ENCODE results near the gene SEC14L3.

Gene SEC14L3

GRCh38 chr22:30471616-30472318 is at the start of gene SEC14L3:
SEC14L3 (minus strand) TSS chr22:30472017; CDS start chr22:30471958, 59 bp downstream.
- DNase-seq = no peak

- DNase-seq = no peak
These were observed 48.1 kb upstream of the SEC14L3 start for GRCh38 chr22:30519842-30520425.

GRCh38 chr22:30516731-30517130 is 44.9 kb upstream of the SEC14L3 start:
- no peak for DNase-seq

GRCh38 chr22:30516273-30516672 is 44.5 kb upstream of the SEC14L3 start:
- no peak for DNase-seq

GRCh38 chr22:30514252-30514651 is 42.4 kb upstream of the SEC14L3 start:
- no peak for DNase-seq

- no peak for DNase-seq
These were observed 41.6 kb upstream of the SEC14L3 start for GRCh38 chr22:30513462-30513861.

- no peak for DNase-seq
These were observed 40.1 kb upstream of the SEC14L3 start for GRCh38 chr22:30511911-30512310.

GRCh38 chr22:30511109-30511508 is 39.3 kb upstream of the SEC14L3 start:
- DNase-seq = no peak

- DNase-seq = no peak
These were observed 36.4 kb upstream of the SEC14L3 start for GRCh38 chr22:30508216-30508615.

GRCh38 chr22:30507670-30508069 is 35.9 kb upstream of the SEC14L3 start:
- DNase-seq = no peak

GRCh38 chr22:30506507-30506968 is 34.7 kb upstream of the SEC14L3 start:
- no peak for DNase-seq

GRCh38 chr22:30503551-30503950 is 31.7 kb upstream of the SEC14L3 start:
- no peak for DNase-seq

- no peak for DNase-seq
These were observed 31.1 kb upstream of the SEC14L3 start for GRCh38 chr22:30502911-30503310.

- no peak for DNase-seq
These were observed 30.3 kb upstream of the SEC14L3 start for GRCh38 chr22:30502153-30502552.

GRCh38 chr22:30500628-30501027 is 28.8 kb upstream of the SEC14L3 start:
- DNase-seq = no peak

- DNase-seq = no peak
These were observed 25.8 kb upstream of the SEC14L3 start for GRCh38 chr22:30497466-30498150.

GRCh38 chr22:30495041-30495784 is 23.4 kb upstream of the SEC14L3 start:
- DNase-seq = no peak

GRCh38 chr22:30492144-30492543 is 20.3 kb upstream of the SEC14L3 start:
- no peak for DNase-seq

- no peak for DNase-seq
These were observed 19.6 kb upstream of the SEC14L3 start for GRCh38 chr22:30491381-30491780.

GRCh38 chr22:30490399-30490798 is 18.6 kb upstream of the SEC14L3 start:
- DNase-seq = no peak

GRCh38 chr22:30488121-30488520 is 16.3 kb upstream of the SEC14L3 start:
- no peak for DNase-seq

- no peak for DNase-seq
These were observed 14.9 kb upstream of the SEC14L3 start for GRCh38 chr22:30486661-30487115.

- no peak for DNase-seq
These were observed 14.3 kb upstream of the SEC14L3 start for GRCh38 chr22:30486118-30486517.

All from CD4-positive, alpha-beta T cell treated with Interleukin-10 for 1 hour (primary cell).